ENCODE measurements around the gene NOL4. TPM values are rescaled to one million over a fixed set of nuclear protein-coding genes. Genes with fewer than 3 reads are reported as not detected.
"Not testable (repeated sequence)": the region's sequence is repeated elsewhere in the genome, so short reads cannot be mapped to it uniquely, and the experiment has no call there.

Gene NOL4
- total and polyA plus RNA-seq, 2 experiments from 2014 or later: 0.48 to 1.5 TPM

- no peak for DNase-seq (ENCODE audit: low read depth in 1 of 2, low spot score in 1 of 2)
- Histone ChIP-seq H3K27me3 (no peaks in the 10 kb centered on the region), H3K4me3 (no peak overlapping the region), H3K4me1 (ENCODE audit: low read depth) (no peaks in the 10 kb centered on the region), H3K36me3 (no peaks in the 10 kb centered on the region), H3K9me3 (ENCODE audit: low read depth) (no peaks in the 10 kb centered on the region), H3K27ac (no peak overlapping the region)
- TF ChIP-seq CTCF (IDR thresholded peaks at IDR 0.05; ENCODE audit: low read depth, low read length): no peak
Observed at GRCh38 chr18:34248727-34249126, 24.0 kb upstream of the NOL4 start.

GRCh38 chr18:34242739-34243138, 18.0 kb upstream of the NOL4 start:
- H3K9me3 ChIP-seq (ENCODE audit: low read depth): no peaks in the 10 kb centered on the region
- no peaks in the 10 kb centered on the region for H3K4me1 ChIP-seq (ENCODE audit: low read depth)
- TF ChIP-seq CTCF (IDR thresholded peaks at IDR 0.05; ENCODE audit: low read depth, low read length): no peak
- no peak overlapping the region for H3K4me3 ChIP-seq
- no peaks in the 10 kb centered on the region for H3K27me3 ChIP-seq
- no peak for DNase-seq (ENCODE audit: low read depth in 1 of 2, low spot score in 1 of 2)
- no peak overlapping the region for H3K27ac ChIP-seq
- H3K36me3 ChIP-seq: no peaks in the 10 kb centered on the region

GRCh38 chr18:34233781-34234388, 9.2 kb upstream of the NOL4 start:
- DNase-seq (ENCODE audit: low read depth in 1 of 2, low spot score in 1 of 2); H3K36me3 ChIP-seq; H3K27ac ChIP-seq; H3K9me3 ChIP-seq (ENCODE audit: low read depth); H3K4me1 ChIP-seq (ENCODE audit: low read depth); H3K27me3 ChIP-seq; H3K4me3 ChIP-seq: not testable (repeated sequence)

- H3K9me3 ChIP-seq (ENCODE audit: low read depth): no peaks in the 10 kb centered on the region
- peaks cover 4% of the 10 kb centered on the region for H3K4me1 ChIP-seq (ENCODE audit: low read depth)
- no peaks in the 10 kb centered on the region for H3K36me3 ChIP-seq
- no peak for TF ChIP-seq CTCF (IDR thresholded peaks at IDR 0.05; ENCODE audit: low read depth, low read length)
- peak overlapping the region; percentile 62 for H3K4me3 ChIP-seq
- peaks cover 51% of the 10 kb centered on the region for H3K27me3 ChIP-seq
- no peak for DNase-seq (ENCODE audit: low read depth in 1 of 2, low spot score in 1 of 2)
- no peak overlapping the region for H3K27ac ChIP-seq
Observed at GRCh38 chr18:34225218-34225553, 473 bp upstream of the NOL4 start.

GRCh38 chr18:34223893-34224422, 755 bp downstream of the NOL4 start:
- TF ChIP-seq CTCF (IDR thresholded peaks at IDR 0.05; ENCODE audit: low read depth, low read length): no peak
- peaks cover 64% of the 10 kb centered on the region for H3K27me3 ChIP-seq
- H3K4me3 ChIP-seq: peak overlapping the region; percentile 62
- no peak overlapping the region for H3K27ac ChIP-seq
- no peaks in the 10 kb centered on the region for H3K9me3 ChIP-seq (ENCODE audit: low read depth)
- no peak for DNase-seq (ENCODE audit: low read depth in 1 of 2, low spot score in 1 of 2)
- peaks cover 4% of the 10 kb centered on the region for H3K4me1 ChIP-seq (ENCODE audit: low read depth)
- no peaks in the 10 kb centered on the region for H3K36me3 ChIP-seq

- Histone ChIP-seq H3K36me3 (no peaks in the 10 kb centered on the region), H3K4me1 (ENCODE audit: low read depth) (peaks cover 4% of the 10 kb centered on the region), H3K27ac (no peak overlapping the region), H3K4me3 (peak overlapping the region; percentile 62), H3K27me3 (peaks cover 70% of the 10 kb centered on the region), H3K9me3 (ENCODE audit: low read depth) (no peaks in the 10 kb centered on the region)
- TF ChIP-seq CTCF (IDR thresholded peaks at IDR 0.05; ENCODE audit: low read depth, low read length): no peak
- peak in 1 of 2 donors; percentile 49 for DNase-seq (ENCODE audit: low read depth in 1 of 2, low spot score in 1 of 2)
Observed at GRCh38 chr18:34223164-34223892, 1.4 kb downstream of the NOL4 start.

Measured in cardiac muscle cell (in vitro differentiated cells and primary cell).